BJ (cell line): ENCODE results near the gene SLC25A29. TPM values are rescaled to one million over a fixed set of nuclear protein-coding genes. Genes with fewer than 3 reads are reported as not detected.

ENCODE experiments used
- CTCF ChIA-PET: fragments of 350-600 bp; formaldehyde crosslinking; extraction: SDS; loops from one replicate; lab custom pipeline; 2021; ENCODE audit warnings: antibody characterized with exemption, inconsistent platforms; lab: Yijun Ruan, JAX
- POLR2A ChIA-PET: fragments of 300-600 bp; sonication (Branson Sonifier 250); formaldehyde crosslinking; extraction: SDS; loops from one replicate; lab custom pipeline; 2021; ENCODE audit warnings: antibody characterized with exemption; lab: Charles Lee
- DNase-seq: peaks from one replicate; pipeline ENCODE4 v3.0.0-alpha.2; 2011; ENCODE audit warnings: low read depth
- H3K27me3 ChIP-seq: 2 replicates; pipeline ENCODE4 v1.6.0; 2011; ENCODE audit warnings: low read length; ENCODE audit not compliant: control insufficient read depth, insufficient read depth
- H3K36me3 ChIP-seq: 2 replicates; pipeline ENCODE4 v1.5.1; 2011; ENCODE audit warnings: low read length; ENCODE audit not compliant: control insufficient read depth, insufficient read depth
- H3K4me3 ChIP-seq: 2 replicates; pipeline ENCODE4 v1.5.1; 2011; ENCODE audit warnings: low read depth, mild to moderate bottlenecking, control low read depth, low read length
- polyA plus RNA-seq: library from polyadenylated mRNA; depleted of rRNA; stranded (reverse); fragments of >200 nt; gene quantifications from 2 replicates; pipeline ENCODE4 v1.2.3, GENCODE V29; 2011
- TF ChIP-seq, protein P1 (sequence below): IDR thresholded peaks from 2 replicates; pipeline ENCODE4 v1.5.1; 2011; ENCODE audit warnings: low read depth, mild to moderate bottlenecking, control low read depth, inconsistent platforms, low read length, moderate library complexity; ENCODE audit not compliant: insufficient read depth

The SLC25A29 gene
- polyA plus RNA-seq, 1 experiment: 16.4 TPM

DNA sequence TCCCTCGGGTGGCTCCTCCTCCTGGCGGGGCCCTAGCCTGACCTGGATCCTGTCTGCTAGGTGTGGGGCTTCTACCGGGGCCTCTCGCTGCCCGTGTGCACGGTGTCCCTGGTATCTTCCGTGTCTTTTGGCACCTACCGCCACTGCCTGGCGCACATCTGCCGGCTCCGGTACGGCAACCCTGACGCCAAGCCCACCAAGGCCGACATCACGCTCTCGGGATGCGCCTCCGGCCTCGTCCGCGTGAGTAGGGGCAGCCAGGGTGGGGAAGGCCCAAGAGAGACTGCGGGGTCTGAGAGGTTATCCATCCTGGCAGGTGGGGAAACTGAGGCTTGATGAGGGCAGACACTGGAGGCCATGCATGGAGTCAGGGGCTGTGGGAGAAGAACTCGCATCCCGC is 20.9 kb upstream of the SLC25A29 start:
- POLR2A ChIA-PET: interaction anchor here (0.5 kb wide), 1 partner anchor 714 kb away, joined by 4 read pairs; no protein-coding TSS in a partner anchor
- Histone ChIP-seq H3K4me3 (no peak overlapping the region), H3K27me3 (peaks cover 2% of the 10 kb centered on the region; the same call in 1 of the 2 replicates), H3K36me3 (peaks cover under 1% of the 10 kb centered on the region; the same call in 1 of the 2 replicates)
- CTCF ChIA-PET: interaction anchor here (0.6 kb wide), 1 partner anchor 23 kb away, joined by 3 read pairs; no protein-coding TSS in a partner anchor
- TF ChIP-seq, protein P1, sequence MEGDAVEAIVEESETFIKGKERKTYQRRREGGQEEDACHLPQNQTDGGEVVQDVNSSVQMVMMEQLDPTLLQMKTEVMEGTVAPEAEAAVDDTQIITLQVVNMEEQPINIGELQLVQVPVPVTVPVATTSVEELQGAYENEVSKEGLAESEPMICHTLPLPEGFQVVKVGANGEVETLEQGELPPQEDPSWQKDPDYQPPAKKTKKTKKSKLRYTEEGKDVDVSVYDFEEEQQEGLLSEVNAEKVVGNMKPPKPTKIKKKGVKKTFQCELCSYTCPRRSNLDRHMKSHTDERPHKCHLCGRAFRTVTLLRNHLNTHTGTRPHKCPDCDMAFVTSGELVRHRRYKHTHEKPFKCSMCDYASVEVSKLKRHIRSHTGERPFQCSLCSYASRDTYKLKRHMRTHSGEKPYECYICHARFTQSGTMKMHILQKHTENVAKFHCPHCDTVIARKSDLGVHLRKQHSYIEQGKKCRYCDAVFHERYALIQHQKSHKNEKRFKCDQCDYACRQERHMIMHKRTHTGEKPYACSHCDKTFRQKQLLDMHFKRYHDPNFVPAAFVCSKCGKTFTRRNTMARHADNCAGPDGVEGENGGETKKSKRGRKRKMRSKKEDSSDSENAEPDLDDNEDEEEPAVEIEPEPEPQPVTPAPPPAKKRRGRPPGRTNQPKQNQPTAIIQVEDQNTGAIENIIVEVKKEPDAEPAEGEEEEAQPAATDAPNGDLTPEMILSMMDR: no peak
- DNase-seq: no peak

DNA sequence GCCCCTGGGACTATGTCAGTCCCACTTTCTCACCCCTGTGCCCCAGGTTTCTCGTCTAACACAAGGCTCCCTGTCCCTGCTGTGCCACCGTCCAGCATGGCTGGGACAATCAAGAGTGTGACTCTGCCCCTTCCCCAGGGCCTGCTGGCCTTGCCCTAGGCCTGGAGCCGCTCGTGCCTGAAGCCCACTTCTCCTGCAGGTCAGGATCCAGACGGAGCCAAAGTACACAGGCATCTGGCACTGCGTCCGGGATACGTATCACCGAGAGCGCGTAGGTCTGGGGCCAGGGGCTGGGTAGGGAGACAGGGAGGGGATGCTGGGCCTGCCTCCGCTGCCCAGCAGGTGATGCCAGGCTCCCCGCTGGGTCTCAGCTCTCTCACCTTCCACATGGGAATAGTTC is 19.7 kb upstream of the SLC25A29 start:
- no peaks in the 10 kb centered on the region for H3K36me3 ChIP-seq
- no peak overlapping the region for H3K4me3 ChIP-seq
- H3K27me3 ChIP-seq: peaks cover 2% of the 10 kb centered on the region; the same call in 1 of the 2 replicates
- ChIA-PET POLR2A (no interaction called here), CTCF (no interaction called here)
- DNase-seq: no peak
- TF ChIP-seq, protein P1: no peak

DNA sequence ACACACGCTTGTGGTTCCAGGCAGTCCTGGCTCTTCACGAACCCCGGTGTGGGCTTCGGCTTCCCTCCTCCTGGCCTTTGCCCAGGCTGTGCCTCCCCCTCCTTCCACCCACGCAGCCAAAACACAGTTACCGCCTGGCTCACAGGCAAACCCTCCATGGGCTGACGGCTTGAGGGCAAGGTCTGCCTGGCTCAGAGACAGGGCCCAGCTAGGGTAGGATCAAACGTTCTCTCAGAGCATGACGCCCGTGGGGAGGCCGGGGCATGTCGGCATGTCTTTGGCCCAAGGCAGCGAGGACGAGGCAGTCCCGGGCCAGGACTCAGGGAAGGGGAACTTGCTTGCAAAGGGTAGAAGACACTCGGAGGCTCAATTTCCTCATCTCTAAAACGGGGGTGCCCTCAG is 19.0 kb upstream of the SLC25A29 start:
- TF ChIP-seq, protein P1: no peak
- no peak for DNase-seq
- H3K36me3 ChIP-seq: no peaks in the 10 kb centered on the region
- ChIA-PET CTCF (no interaction called here), POLR2A (no interaction called here)
- no peak overlapping the region for H3K4me3 ChIP-seq
- H3K27me3 ChIP-seq: peaks cover 2% of the 10 kb centered on the region; the same call in 1 of the 2 replicates

DNA sequence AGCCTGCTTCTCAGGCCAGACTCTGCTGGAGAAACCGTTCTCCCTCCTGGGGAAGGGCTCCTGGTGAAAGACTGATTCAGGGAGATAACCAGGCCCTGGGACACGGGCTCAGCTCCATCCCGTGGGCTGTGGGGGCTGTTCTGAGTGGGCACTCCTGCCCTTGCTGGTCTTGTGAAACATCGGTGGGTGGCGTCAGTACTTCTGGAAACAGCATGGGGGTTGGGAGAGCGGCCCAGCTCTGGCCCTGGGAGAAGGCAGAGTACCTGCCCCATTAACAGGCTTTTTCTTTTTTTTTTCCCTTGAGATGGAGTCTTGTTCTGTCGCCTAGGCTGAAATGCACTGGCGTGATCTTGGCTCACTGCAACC is 17.7 kb upstream of the SLC25A29 start:
- CTCF ChIA-PET: interaction anchor here (0.8 kb wide), 1 partner anchor 11 kb away, joined by 3 read pairs; no protein-coding TSS in a partner anchor
- H3K36me3 ChIP-seq: no peaks in the 10 kb centered on the region
- TF ChIP-seq, protein P1: no peak
- POLR2A ChIA-PET: no interaction called here
- H3K27me3 ChIP-seq: peaks cover 2% of the 10 kb centered on the region; the same call in 1 of the 2 replicates
- no peak overlapping the region for H3K4me3 ChIP-seq
- no peak for DNase-seq

DNA sequence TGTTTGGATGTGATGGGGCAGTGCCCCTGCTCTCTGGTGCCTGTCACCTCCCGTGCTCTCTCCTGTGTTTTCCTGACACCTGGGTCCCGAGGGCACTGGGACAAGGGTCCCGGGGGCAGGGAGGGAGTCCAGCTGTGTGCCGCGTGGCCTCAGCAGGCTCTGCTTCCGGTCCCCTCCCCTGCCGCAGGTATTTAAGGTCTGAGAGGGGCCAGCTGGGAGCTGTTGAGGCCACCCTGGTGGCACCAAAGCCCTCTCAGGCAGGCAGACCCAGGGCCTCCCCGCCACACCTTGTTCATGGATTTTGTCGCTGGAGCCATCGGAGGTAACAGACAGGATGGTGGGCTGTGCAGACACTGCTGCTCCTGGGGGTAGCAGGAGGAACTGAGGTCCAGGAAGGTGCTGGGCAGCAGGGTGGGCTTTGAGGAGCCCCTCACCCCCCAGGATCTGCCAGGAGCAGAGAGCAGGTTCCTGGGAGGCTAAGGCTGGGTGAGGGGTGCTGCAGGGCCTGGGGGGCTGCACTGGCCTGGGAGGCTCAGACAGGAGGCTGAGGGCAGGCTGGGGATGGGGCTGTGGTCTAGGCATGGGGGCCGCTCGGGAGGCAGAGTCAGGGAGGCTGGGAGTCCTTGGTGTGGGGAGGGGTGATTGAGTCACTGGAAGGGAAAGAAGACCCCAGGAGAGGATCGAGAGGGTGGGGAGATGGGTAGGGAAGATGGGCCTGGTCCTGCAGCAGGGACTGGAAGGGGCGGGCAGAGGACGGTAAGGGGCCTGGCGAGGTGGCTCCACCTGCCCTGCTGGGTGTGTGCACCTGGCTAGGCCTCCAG is 17.1 kb upstream of the SLC25A29 start, which contains the start of gene SLC25A47:
SLC25A47 (plus strand) TSS at position 219 of the 821 bp plus-strand sequence; CDS start at position 295, 76 bp downstream.
- Histone ChIP-seq H3K4me3 (no peak within 1 kb of the TSS), H3K36me3 (no peaks in the 10 kb centered on the region), H3K27me3 (peaks cover 2% of the 10 kb centered on the region; the same call in 1 of the 2 replicates)
- TF ChIP-seq, protein P1: no peak
- ChIA-PET CTCF (interaction anchor here (1.5 kb wide), 1 partner anchor 11 kb away, joined by 4 read pairs; no protein-coding TSS in a partner anchor), POLR2A (no interaction called here)
- no peak for DNase-seq
